ENCODE measurements around the gene WIPF1.

WIPF1 gene

DNA sequence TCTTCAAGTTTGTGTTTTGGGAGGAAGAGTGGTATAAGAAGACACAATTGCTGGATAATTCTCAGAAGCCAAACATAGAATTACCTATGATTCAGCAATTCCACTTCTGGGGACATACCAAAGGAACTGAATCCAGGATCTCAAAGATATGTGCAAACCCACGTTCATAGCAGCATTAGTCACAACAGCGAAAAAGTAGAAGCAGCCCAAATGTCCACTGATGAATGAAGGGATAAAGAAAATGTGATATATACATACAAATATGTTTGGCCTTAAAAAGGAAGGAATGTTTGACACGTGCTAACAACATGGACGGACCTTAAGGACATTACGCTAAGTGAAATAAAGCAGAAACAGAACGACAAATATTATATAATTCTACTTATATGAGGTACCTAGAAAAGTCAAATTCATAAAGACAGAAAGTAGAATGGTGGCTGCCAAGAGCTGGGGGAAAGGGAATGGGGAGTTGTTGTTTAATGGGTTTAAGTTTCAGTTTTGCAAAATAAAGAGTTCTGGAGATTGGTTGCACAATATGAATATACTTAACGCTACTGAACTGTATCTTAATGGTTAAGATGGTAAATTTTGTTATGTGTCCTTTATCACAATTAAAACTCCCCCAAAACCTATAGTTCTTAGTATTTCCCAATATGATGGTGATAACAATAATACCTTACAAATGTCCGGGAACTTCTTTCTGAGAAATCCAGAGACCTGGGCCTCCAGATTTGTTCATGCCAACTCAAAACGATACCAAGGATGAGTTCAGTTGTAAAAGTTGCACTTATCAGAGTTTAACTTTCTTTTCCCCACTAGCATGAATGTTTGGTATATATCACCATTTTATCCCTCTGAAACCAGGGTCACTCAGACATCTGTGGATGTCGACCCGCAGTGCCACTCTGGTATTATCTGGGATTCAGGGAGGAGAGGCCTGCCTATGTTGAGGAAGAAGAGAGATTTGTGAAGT lies 33.7 kb upstream of the WIPF1 start:
- TF ChIP-seq, protein P1, sequence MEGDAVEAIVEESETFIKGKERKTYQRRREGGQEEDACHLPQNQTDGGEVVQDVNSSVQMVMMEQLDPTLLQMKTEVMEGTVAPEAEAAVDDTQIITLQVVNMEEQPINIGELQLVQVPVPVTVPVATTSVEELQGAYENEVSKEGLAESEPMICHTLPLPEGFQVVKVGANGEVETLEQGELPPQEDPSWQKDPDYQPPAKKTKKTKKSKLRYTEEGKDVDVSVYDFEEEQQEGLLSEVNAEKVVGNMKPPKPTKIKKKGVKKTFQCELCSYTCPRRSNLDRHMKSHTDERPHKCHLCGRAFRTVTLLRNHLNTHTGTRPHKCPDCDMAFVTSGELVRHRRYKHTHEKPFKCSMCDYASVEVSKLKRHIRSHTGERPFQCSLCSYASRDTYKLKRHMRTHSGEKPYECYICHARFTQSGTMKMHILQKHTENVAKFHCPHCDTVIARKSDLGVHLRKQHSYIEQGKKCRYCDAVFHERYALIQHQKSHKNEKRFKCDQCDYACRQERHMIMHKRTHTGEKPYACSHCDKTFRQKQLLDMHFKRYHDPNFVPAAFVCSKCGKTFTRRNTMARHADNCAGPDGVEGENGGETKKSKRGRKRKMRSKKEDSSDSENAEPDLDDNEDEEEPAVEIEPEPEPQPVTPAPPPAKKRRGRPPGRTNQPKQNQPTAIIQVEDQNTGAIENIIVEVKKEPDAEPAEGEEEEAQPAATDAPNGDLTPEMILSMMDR (IDR thresholded peaks at IDR 0.05; ENCODE audit: insufficient read depth, low read depth, low read length, missing control alignments): no peak
- DNase-seq (ENCODE audit: low read depth): no peak
- no peak overlapping the region for H3K4me3 ChIP-seq (ENCODE audit: low read length)

DNA sequence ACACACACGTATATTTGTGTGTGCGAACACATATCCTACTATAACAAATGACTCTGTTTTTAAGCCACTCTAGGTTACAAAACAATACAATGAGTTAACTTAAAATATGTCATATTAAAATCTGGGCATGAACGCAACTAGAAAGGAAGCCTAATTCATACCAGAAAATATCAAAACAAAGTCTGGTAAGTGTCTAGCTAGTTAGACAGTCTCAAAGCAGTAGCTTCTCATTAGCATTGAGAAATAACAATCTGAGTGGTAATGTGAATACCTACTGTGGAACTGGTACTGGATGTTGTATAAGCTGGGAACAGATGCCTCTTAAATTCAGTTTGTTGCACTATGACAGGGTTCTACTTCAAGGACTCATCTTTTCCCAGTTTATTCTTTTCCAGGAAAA lies 32.5 kb upstream of the WIPF1 start:
- TF ChIP-seq, protein P1 (IDR thresholded peaks at IDR 0.05; ENCODE audit: insufficient read depth, low read depth, low read length, missing control alignments): no peak
- H3K4me3 ChIP-seq (ENCODE audit: low read length): no peak overlapping the region
- no peak for DNase-seq (ENCODE audit: low read depth)

DNA sequence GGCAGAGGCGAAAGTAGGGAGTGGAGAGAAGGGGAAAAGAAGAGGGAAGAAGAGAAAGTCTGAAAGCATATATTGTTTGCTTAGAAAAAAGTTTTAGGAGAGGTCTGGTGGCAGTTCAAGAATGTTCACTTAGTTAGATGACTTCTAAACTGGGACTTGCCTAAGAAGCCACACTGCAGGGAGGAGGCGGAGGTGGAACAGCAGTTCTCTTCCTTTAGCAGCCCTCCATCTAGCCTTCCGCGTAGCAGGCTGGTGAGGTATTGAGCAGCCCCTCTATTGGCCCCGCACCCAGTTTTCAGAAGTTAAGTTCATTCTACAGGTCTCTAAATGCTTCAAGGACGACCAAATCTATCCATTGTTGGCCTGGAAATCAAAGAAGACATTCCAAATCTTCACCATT lies 31.9 kb upstream of the WIPF1 start:
- TF ChIP-seq, protein P1 (IDR thresholded peaks at IDR 0.05; ENCODE audit: insufficient read depth, low read depth, low read length, missing control alignments): no peak
- DNase-seq (ENCODE audit: low read depth): no peak
- H3K4me3 ChIP-seq (ENCODE audit: low read length): no peak overlapping the region

DNA sequence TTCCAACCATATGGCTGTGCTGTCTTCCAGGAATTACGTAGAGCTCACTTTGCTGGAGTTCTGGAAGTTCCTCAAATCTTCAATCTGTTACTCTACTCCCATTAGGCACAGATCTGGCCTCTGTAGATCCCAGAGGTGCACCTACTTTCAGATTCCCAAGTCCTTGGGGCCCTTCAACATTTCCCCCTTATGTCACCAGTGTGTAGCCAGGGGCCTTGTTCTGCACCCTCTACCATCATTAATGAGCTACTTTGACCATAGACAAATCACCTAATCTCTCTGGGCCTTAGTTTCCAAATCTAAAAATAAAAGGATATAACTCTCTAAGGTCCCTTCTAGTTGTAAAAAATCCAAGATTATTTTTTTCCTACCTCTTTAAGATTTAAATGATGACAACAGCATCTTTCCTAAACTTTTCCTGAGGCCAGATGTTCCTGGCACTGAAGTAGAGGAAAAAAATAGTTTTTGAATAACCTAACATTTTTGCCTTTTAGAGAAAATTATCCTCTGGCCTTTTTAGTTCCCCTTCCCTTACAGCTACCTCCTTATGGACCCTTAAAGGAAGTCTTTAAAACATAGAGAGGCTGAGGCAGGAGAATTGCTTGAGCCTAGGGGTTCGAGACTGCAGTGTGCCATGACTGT lies 31.0 kb upstream of the WIPF1 start:
- no peak for DNase-seq (ENCODE audit: low read depth)
- no peak overlapping the region for H3K4me3 ChIP-seq (ENCODE audit: low read length)
- TF ChIP-seq, protein P1 (IDR thresholded peaks at IDR 0.05; ENCODE audit: insufficient read depth, low read depth, low read length, missing control alignments): no peak

DNA sequence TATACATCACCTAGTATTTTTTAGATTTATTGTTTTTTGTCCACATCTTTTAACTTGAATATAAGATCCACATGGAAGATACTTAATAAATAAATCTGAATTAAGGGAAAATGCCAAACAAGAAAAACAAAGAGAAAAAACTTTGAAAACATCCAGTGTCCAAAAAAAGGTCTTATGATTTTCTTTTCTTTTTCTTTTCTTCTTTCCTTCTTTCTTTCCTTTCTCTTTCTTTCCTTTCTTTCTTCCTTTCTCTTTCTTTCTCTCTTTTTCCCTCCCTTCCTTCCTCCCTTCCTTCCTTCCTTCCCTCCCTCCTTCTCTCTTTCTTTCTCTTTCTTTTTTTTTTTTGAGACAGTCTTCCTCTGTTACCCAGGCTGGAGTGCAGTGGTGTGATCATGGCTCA lies 29.6 kb upstream of the WIPF1 start:
- DNase-seq (ENCODE audit: low read depth): no peak
- no peak overlapping the region for H3K4me3 ChIP-seq (ENCODE audit: low read length)
- TF ChIP-seq, protein P1 (IDR thresholded peaks at IDR 0.05; ENCODE audit: insufficient read depth, low read depth, low read length, missing control alignments): no peak

DNA sequence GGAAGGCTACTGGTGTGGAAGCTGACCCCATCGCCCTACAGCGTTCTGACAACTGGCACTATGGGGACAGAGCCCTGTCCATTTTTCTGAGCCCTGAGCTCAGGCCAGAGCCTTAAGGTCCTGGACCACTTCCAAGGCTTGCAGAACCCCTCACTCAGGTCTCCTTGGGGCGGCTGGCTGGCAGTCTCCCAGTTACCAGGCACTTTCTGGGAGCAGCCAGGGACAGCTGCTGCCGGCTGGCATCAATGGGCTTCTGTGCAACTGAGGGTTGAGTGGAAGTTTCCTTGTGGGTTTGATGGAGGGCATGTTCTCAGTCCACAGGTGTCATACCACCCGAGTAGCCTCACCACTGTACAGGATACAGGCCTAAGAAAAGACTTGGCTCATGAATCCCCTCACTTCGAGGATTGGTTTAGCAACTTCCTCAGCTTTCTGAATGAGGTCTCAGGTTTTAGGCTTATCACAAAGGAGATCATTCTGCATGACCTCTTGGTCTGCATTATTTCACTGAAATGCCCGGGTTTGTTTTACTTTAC lies 27.4 kb upstream of the WIPF1 start:
- TF ChIP-seq, protein P1 (IDR thresholded peaks at IDR 0.05; ENCODE audit: insufficient read depth, low read depth, low read length, missing control alignments): no peak
- H3K4me3 ChIP-seq (ENCODE audit: low read length): no peak overlapping the region
- DNase-seq (ENCODE audit: low read depth): no peak
